Stimulated activated CD8-positive, alpha-beta memory T cell treated with anti-CD3 and anti-CD28 coated beads, Interleukin-4, amount 100 ng/mL, for 48 hours (primary cell): ENCODE measurements around the gene RGN.
"Not testable (repeated sequence)": the region's sequence is repeated elsewhere in the genome, so short reads cannot be mapped to it uniquely, and the experiment has no call there.

ENCODE experiments used
- DNase-seq: peaks from one replicate; pipeline ENCODE4 v3.0.0-alpha.2; 2020

Gene RGN

GRCh38 chrX:47078129-47079043 lies at the start of gene RGN:
Gene RGN, plus strand, starts transcription at chrX:47078443. Its CDS starts 2,702 bp downstream, at chrX:47081145.
- DNase-seq: no peak

- no peak for DNase-seq
These were observed 47.9 kb upstream of the RGN start for GRCh38 chrX:47030339-47030738.

- no peak for DNase-seq
These were observed 30.3 kb upstream of the RGN start for GRCh38 chrX:47047989-47048388.

- no peak for DNase-seq
These were observed 18.9 kb upstream of the RGN start for GRCh38 chrX:47059142-47059874.

- DNase-seq: no peak
These were observed 17.5 kb upstream of the RGN start for GRCh38 chrX:47060708-47061107.

- DNase-seq: no peak
These were observed 16.9 kb upstream of the RGN start for GRCh38 chrX:47061238-47061919.

GRCh38 chrX:47063179-47063578 lies 15.1 kb upstream of the RGN start:
- DNase-seq: no peak

- no peak for DNase-seq
These were observed 10.0 kb upstream of the RGN start for GRCh38 chrX:47068214-47068613.

GRCh38 chrX:47068720-47069119 lies 9.5 kb upstream of the RGN start:
- no peak for DNase-seq

GRCh38 chrX:47080215-47080914 lies 2.1 kb downstream of the RGN start:
- no peak for DNase-seq

- no peak for DNase-seq
These were observed 2.6 kb downstream of the RGN start for GRCh38 chrX:47080915-47081236.

GRCh38 chrX:47091149-47091775 lies 13.0 kb downstream of the RGN start:
- DNase-seq: no peak

- no peak for DNase-seq
These were observed 15.0 kb downstream of the RGN start for GRCh38 chrX:47093248-47093647.

- no peak for DNase-seq
These were observed 15.6 kb downstream of the RGN start for GRCh38 chrX:47093860-47094259.

- no peak for DNase-seq
These were observed 18.8 kb downstream of the RGN start for GRCh38 chrX:47097018-47097417.

GRCh38 chrX:47098338-47099094 lies 20.3 kb downstream of the RGN start:
- DNase-seq: no peak

GRCh38 chrX:47101206-47101605 lies 23.0 kb downstream of the RGN start:
- no peak for DNase-seq

GRCh38 chrX:47110936-47111615 lies 32.8 kb downstream of the RGN start:
- DNase-seq: not testable (repeated sequence)

GRCh38 chrX:47112316-47112954 lies 34.2 kb downstream of the RGN start:
- DNase-seq: no peak

- not testable (repeated sequence) for DNase-seq
These were observed 38.4 kb downstream of the RGN start for GRCh38 chrX:47116551-47117110.
